K562 (cell line): ENCODE data around the gene CLDN25. TPM values are rescaled to one million over a fixed set of nuclear protein-coding genes. Genes with fewer than 3 reads are reported as not detected.
A peak's percentile ranks its signal among the peaks of the same experiment; 100 is the strongest.

Experiments used
- CBX8 ChIP-seq: fragments of 200-600 bp; sonication (generic); IDR thresholded peaks from 2 replicates; pipeline ENCODE4 v1.6.1; 2012; ENCODE audit warnings: borderline replicate concordance, mixed run types, low read depth, mild to moderate bottlenecking, moderate library complexity, mixed read lengths, low read length, control low read depth, inconsistent platforms; ENCODE audit not compliant: poor library complexity, severe bottlenecking; ENCODE audit errors: extremely low read depth
- CREB3 ChIP-seq: fragments of 450-650 bp; conservative IDR thresholded peaks from 2 replicates; pipeline ENCODE4 v1.6.1; 2016; ENCODE audit warnings: missing genetic modification characterization, low read depth, mild to moderate bottlenecking, missing compliant biosample characterization, moderate library complexity
- FOXA3 ChIP-seq, 2 experiments: fragments of 450-650 bp in 1 of 2; sonication (generic) in 1 of 2; formaldehyde crosslinking; IDR thresholded peaks in 1 of 2; conservative IDR thresholded peaks in 1 of 2; 2 replicates each; pipeline versions ENCODE4 v1.4.0 to v1.8.0; 2020 to 2022; ENCODE audit warnings: mild to moderate bottlenecking in 2 of 2, missing genetic modification reagents in 1 of 2
- HSF4 ChIP-seq: fragments of 250-450 bp; sonication (Bioruptor Pico); IDR thresholded peaks from 2 replicates; pipeline ENCODE4 v2.1.2; 2022; ENCODE audit warnings: mild to moderate bottlenecking, moderate library complexity, borderline replicate concordance
- JUNB ChIP-seq: fragments of 450-650 bp; formaldehyde crosslinking; conservative IDR thresholded peaks from 2 replicates; pipeline ENCODE4 v1.4.0; 2020; ENCODE audit warnings: mild to moderate bottlenecking
- PKNOX1 ChIP-seq: fragments of 450-650 bp; IDR thresholded peaks from 2 replicates; pipeline ENCODE4 v1.6.1; 2016
- SIRT6 ChIP-seq: IDR thresholded peaks from one replicate; pipeline ENCODE4 v1.6.1; 2012; ENCODE audit warnings: low read depth, mild to moderate bottlenecking, control low read depth, inconsistent platforms, low read length, moderate library complexity
- TAF9B ChIP-seq: fragments of 450-650 bp; IDR thresholded peaks from 2 replicates; pipeline ENCODE4 v1.6.1; 2018; ENCODE audit warnings: mild to moderate bottlenecking; ENCODE audit not compliant: partially characterized antibody
- ZBTB7A ChIP-seq: IDR thresholded peaks from 2 replicates; pipeline ENCODE4 v1.6.1; 2011; ENCODE audit warnings: low read depth, mild to moderate bottlenecking, low read length, moderate library complexity, borderline replicate concordance; ENCODE audit not compliant: control insufficient read depth
- ZNF318 ChIP-seq, 2 experiments: fragments of 450-650 bp; IDR thresholded peaks; 2 replicates each; pipeline ENCODE4 v1.6.1; 2016; ENCODE audit warnings: mild to moderate bottlenecking in 2 of 2, borderline replicate concordance in 1 of 2, low read depth in 1 of 2, moderate library complexity in 1 of 2
- ZNF586 ChIP-seq: fragments of 450-650 bp; formaldehyde crosslinking; conservative IDR thresholded peaks from 2 replicates; pipeline ENCODE4 v1.4.0; 2020; ENCODE audit warnings: mild to moderate bottlenecking, moderate library complexity
- ZNF696 ChIP-seq: fragments of 250-450 bp; sonication (Bioruptor Pico); conservative IDR thresholded peaks from 2 replicates; pipeline ENCODE4 v1.4.0; 2020; ENCODE audit warnings: mild to moderate bottlenecking, moderate library complexity
- polyA plus RNA-seq, 8 experiments: library from polyadenylated mRNA; depleted of rRNA in 4 of 8; stranded (reverse) in 5 of 8; unstranded in 3 of 8; fragments of >200 nt; fragmentation: Nextera tagmentation in 2 of 8; fragmentation: Illumina TruSeq in 1 of 8; extraction: Ambion mirVana in 2 of 8; extraction: Trizol in 1 of 8; gene quantifications; 2 replicates each; pipeline versions ENCODE4 v1.2.1 to v1.2.3, GENCODE V29; 2011 to 2014; ENCODE audit warnings: inconsistent platforms in 1 of 8, missing spikeins in 1 of 8
- total RNA-seq, 7 experiments: library from RNA; depleted of rRNA in 6 of 7; stranded (reverse); fragments of >200 nt in 6 of 7; fragmentation: Illumina TruSeq in 2 of 7; extraction: Trizol in 2 of 7; gene quantifications; 2 replicates each; pipeline versions ENCODE4 v1.2.1 to v1.2.3, GENCODE V29; 2011 to 2021; ENCODE audit warnings: low replicate concordance in 1 of 7

Gene CLDN25
- total and polyA plus RNA-seq, 9 of the 15 experiments (the other 6 are each of a cell fraction or from before 2014, with no cell fraction given), result not detected

- TF ChIP-seq ZNF318 (IDR thresholded peaks at IDR 0.05; ENCODE audit: borderline replicate concordance in 1 of 2, low read depth in 1 of 2) (no peak), FOXA3 (CRISPR knock-in tag; conservative IDR thresholded peaks at IDR 0.05 in 1 of 2, IDR thresholded peaks at IDR 0.05 in 1 of 2) (0 out of 4 replicates have a peak, but pooled peaks of 1 of the 2 experiments have one; percentile 26), ZNF696 (CRISPR knock-in tag) (no peak), CREB3 (tag) (no peak), ZBTB7A (no peak), PKNOX1 (no peak; the same call in 1 of the 2 replicates), CBX8 (no peak), SIRT6 (no peak), TAF9B (peak; percentile 52), ZNF586 (CRISPR knock-in tag) (no peak), HSF4 (CRISPR knock-in tag) (no peak), JUNB (CRISPR knock-in tag) (no peak)
Measured at GRCh38 chr11:113773416-113774173, 6.0 kb upstream of the CLDN25 start, which contains the start of gene ZW10 (continued).
